Stimulated activated CD8-positive, alpha-beta memory T cell treated with anti-CD3 and anti-CD28 coated beads, Interleukin-7, amount 100 ng/mL, for 48 hours (primary cell): ENCODE data around the gene SURF1.

Experiments used
- DNase-seq, 2 donors: peaks; one replicate each; pipeline ENCODE4 v3.0.0-alpha.2; 2020; ENCODE audit warnings: low read depth in 1 of 2; ENCODE audit errors: extremely low read depth in 1 of 2

The SURF1 gene

DNA sequence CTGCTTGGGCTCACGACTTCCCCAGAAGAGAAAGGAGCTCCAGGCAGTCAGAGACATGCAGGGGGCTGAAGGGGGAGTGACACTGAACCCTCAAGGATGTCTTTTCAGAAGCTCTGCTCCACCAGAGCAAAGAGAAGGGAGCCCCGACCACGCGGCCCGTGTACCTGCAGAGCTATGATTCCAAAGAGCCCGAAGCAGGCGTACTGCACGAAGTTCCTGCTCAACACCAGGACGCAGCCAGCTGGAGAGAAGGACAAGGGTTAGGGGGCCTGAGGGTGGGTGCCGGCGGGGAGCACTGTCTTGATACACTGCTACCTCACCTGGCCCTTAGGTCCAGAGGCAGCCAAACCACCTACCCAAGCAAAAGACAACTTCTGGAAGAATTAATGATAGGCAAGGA lies 10.1 kb upstream of the SURF1 start:
- DNase-seq: no peak

DNA sequence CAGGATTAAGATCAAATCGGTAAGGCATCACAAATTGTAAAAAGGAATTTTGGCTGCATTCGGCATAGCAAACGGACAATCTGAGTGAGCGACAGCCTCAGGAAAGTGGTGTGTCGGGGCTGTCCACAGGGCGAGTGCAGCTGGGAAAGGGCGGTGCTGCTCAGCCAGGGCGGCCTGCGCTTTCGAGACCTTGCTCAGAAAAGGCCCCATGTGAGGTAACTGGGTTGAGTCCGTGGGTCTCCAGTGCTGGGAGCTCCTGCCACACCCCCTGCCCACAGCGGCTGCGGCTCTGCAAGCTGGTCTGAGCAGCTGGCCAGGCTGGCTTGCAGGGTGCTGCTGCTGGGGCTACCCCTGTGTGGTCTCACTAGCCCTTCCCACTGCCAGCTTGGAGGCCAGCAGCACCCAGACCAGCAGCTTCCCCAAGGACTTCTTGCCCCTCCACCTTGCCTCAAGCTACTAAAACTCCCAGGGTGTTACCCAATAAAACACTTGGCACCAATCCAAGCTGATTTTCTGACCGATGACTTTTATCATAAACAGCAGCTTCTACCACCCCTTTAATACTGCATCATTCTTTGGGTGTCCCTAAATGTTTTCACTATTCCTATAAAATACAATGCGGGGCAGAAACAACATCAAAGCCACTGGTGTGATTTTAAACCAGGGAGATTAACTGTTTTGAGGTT lies 6.2 kb upstream of the SURF1 start:
- no peak for DNase-seq

DNA sequence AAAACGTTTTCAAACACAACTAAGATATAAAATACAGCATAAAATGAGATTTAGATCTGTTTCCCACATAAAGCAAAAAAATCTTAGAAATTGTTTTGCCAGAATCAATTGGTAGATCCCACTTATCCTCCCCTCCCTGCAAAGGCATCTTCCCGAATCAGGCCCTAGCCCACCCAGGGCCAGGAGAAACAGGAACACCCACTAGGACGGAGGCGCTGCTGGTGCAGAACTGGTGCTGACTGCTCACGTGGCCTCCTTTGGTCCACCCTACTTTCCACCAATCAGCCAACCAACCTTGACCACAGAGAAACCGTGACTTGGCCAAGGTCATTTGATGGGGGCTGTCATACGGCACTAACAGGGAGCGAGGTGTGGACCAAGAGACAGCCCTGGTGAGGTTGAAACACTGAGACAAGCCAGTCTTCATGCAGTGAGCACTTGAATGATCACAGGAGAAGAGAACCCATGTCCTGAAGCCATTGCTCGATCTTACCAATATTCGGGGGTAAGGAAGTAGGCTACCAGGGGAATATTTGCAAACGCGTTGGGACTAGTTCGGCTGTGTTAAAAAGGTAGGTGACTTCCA lies 5.3 kb upstream of the SURF1 start:
- DNase-seq: no peak

DNA sequence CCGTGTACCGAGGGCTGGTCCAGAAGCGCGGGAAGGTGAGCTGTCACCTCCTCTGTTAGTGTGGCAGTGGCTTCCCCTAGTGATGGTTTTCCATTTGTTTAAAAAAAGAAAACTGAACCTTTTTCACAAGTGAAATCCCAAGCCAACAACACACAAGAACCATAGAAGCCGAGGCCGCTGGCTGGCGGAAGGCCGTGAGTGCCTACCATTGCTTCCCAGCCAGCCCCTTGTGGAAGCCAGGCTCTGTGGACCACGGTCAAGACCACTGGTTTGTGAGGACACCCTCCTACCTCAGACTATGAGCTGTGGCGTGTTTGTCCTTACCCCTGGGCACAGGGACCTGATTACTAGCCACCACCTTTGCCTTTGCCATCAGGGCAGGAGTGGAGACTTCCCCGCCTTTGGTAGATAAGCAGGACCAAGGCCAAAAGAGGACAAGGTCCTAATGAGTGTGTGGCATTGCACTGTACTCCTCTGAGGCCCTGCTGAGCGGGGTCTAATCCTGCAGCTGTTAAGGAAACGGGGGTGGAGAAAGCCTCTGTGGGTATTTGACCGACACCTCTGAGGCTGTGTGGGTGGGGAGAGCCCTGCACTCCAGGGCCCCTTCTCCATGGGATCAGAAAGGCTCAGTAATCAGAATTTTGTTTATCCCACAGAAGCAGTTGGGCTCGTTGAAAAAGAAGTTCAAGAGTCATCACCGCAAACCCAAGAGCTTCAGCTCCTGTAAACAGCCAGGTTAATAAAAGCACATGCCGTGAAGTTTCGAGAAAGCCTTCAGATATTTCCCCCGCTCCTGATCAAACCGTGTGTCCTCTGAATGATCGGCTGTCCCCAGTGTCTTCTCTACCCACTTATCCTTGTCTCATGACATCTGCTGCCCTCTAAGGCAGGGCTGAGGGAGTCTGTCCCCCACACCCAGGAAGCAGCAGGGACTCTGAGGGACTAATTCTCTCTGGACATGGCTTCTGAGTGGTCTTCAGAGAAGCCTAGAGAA lies 4.4 kb upstream of the SURF1 start:
- no peak for DNase-seq

DNA sequence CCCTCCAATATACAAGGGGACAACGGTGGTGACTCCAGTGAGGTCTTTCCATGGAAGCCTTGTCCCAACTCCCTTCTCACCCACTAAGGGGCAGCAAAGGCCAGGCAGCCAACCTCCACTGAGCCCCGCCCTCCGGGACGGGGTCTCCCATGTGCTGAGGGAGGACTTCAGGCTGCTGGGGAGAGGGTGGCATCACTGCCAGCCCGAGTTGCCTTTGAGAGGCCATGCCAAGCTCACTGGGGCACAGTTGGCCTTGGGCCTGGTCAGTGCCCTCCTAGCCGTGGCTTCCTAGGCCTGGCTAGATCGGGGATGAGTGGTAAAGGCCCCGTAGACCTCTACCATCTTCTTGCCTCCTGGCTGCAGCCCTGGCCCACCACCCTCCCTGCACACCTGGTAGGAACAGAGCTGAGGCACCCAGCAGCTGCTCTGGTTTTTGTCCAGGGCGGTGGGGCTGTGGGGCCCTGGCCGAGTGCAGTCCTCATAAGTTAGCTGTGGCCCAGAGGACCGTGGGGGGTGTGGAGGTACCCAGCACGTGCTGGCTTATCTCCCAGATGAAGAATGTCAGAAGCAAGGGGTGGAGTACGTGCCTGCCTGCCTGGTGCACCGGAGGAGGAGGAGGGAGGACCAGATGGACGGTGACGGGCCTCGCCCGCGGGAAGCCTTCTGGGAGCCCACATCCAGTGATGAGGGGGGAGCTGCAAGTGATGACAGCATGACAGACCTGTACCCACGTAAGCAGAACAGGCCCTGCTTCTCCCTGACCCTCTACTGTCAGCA lies 3.3 kb upstream of the SURF1 start:
- DNase-seq: no peak

DNA sequence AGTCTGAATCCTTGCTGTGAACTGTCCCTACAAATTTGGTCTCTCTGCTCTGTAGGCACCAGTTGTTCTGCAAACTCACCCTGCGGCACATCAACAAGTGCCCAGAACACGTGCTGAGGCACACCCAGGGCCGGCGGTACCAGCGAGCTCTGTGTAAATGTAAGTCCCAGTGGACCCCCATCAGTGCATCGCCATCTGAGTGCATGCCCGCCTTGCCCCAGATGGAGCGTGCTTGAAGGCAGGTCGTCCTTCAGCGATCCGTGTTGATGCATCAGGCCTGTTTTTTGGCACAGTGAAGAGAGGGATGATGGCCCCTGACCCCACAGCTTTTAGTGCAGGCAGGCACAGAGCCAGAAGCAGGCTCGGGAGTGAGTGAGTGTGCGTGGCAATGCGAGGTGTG lies 1.4 kb upstream of the SURF1 start:
- DNase-seq: no peak

DNA sequence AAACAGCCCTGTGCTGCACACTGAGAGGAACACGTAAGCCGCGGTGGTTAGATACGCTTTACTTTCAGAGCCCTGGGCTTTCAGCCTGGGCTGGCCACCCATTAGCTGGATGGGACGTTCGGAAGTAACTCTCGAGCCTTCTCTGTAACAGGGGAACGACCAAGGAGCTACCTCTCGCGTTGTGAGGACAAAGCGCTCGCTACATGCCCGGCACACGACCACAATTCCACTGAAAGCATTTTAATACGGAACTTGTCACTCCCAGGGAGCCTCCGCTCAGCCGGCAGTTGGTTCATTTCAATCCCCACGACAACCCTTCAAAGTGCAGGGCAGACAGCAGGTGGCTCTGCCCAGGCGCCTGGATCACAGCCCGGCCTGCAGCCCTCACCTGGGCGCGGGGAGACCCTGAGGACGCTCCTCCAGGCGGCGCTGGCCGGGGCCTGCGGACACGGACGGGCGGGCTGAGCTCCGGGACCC lies 368 bp downstream of the SURF1 start:
- no peak for DNase-seq

DNA sequence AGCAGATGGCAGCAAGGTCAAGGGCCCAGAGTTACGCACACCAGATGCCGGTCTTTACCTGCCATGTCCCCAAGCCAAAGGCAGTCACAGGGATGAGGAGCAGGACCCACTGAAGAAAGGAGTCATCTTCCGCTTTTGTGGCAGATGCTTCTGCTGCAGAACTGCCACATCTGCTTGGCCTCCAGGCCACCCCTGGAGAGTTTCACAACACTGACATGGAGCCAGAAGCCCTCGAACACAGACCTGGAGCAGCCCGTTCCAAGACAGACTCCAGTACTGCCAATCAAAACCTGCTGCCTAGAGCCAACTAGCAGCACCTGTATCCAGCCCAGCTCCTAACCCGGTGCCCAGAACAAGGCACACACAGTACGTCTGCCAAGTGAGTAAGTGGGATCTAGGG lies 1.5 kb downstream of the SURF1 start:
- DNase-seq: no peak

DNA sequence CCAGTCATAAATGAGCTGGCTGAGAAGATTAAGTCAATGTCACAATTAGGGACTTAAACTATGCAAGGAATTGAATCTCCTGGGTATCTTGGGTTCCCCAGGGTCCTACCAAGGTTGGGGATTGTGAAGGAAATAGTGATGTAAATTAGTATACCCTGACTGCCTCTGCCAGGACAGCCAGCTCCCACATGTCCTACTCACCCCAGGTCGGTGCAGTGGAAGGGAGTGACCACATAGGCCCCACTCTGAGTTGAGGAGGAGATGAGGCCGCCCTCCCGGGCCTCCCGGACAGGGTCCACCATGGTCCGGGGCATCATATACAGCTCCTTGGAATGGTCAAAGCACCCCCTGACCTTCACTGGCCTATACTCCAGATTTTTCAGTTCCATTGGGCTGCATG lies 2.7 kb downstream of the SURF1 start:
- no peak for DNase-seq

DNA sequence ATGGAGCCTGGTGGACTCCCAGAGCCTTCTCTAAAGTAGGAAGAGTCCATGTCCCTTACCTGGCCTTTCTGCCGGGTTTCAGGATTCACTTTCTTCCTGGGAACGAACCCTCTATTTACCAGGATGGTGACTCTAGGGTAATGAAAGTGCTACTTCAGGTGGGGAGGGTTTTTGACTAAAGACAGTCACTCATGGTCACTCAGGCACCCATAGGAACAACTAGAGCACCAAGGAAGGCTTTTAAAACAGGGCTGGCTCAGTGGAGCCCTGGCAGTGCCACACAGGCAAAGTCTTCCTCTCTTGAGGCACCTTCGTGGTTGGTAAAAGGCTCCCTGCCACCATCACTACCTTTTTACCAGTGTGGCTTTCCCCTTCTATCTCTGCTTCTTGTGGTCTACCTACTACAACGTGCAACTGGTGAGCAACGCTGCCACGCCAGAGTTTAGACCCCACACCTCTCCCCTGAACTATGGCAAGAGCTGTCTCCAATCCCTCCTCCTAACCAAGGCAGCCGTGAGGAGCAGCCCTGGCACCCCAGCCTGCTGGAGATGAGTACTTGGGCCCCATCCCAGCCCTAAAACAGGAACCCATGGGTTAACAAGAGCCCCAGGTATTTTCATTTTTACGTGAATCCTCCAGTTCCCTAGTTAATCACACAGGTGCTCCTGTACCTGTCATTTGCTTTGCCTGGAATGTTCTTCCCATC lies 3.5 kb downstream of the SURF1 start:
- no peak for DNase-seq

DNA sequence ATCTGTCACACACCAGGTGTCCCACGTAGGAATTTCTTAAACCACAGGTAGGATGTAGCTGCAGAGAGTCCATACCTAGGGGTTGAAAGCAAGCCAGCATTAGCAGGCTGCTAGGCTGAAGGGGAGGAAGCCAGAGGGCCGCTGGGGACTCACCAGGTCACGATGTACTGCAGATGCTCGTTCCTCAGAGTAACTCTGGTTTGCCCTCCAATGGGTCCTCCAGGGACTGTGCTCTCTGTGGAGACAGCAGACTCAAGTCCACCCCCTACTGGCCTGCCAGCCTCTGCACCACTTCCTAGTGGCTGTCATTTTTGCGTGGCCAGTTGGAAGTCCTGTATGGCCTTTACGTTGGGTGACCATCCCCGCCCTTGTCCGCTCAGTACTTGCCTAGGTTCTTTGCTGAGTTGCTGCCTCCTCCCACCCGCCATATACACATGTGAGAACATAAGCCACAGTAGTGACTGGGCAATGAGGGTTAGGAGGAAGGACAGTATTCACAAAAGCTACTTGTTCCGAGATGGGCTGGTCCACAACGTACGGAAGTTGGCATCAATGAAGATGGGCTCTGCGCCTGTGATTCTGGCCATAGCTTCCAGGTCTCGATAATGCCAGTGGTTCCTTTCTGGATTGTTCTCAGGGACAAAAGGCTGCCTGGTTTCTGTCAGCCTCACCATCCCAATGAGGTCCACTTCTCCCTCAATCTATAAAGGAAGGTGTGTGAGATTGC lies 4.2 kb downstream of the SURF1 start:
- no peak for DNase-seq

DNA sequence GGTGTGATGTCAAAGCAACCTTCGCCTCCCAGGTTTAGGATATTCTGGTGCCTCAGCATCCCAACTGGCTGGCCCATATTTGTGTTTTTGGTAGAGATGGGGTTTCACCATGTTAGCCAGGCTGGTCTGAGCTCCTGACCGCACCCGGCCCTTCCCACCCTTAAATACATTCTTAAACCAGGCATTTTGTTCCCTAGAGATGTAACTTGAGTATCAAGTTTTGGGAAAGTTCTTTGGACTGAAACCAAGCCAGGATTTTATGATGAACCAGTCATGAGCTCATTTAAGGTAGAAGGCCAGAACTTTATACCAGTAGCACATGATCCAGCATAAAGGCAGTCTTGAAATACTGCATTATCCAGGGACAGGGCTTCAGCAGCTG lies 4.8 kb downstream of the SURF1 start:
- no peak for DNase-seq

DNA sequence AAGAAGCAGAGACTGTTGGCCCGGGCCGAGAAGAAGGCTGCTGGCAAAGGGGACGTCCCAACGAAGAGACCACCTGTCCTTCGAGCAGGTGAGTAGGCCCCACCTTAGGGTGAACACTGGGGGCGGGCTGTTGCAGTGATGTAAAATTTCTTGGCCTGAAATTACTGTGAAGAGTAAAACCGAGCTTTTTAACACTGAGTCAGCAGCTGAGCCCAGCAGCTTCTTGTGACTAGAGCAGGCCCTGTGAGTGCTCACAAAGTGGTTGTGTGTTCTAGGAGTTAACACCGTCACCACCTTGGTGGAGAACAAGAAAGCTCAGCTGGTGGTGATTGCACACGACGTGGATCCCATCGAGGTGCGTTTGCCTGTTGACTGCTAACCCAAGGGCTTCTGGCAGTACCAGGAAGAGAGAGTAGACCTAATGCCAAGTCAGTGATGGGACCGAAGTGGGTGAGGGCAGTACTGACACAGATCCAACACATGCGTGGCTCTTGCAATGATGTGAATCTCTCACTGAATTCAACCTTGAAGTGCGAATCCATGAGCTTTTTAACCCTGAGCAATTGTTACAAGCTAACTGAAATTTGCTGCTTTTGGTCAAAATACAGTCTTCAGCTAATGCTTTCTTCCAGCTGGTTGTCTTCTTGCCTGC lies 6.2 kb downstream of the SURF1 start:
- no peak for DNase-seq

DNA sequence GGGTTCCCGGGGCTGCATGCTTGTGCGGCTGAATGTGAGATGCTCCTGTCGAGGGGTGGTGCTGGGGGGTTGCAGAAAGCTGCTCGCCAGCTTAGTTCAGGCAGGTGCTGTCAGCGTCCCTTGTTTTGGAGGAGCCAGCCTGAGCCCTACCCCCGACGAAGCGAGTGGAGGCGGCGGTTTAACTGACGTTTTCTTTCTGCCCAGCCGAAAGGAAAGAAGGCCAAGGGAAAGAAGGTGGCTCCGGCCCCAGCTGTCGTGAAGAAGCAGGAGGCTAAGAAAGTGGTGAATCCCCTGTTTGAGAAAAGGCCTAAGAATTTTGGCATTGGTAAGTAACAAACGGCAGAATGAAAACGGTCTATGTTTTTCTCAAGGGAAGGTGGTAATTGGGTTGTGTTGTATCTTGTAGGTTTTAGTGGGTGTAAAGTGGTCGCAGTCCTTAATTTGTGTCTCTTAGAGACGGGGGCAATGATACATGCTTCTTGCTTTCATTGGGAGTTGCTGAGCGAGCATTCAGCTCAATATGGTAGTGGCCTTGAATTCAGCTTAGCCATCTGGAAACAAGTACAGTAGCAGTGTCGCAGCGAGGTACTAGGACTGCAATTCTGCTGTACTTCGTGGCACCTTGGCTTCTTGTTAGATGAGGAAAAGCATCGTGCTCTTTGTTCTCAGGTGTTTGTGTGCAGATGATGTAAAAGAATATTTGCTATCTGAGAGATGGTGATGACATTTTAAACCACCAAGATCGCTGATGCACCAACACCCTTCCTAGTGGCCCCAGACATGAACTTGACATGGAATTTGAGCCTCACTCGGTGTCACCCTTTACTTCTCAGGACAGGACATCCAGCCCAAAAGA lies 7.3 kb downstream of the SURF1 start:
- DNase-seq: no peak

DNA sequence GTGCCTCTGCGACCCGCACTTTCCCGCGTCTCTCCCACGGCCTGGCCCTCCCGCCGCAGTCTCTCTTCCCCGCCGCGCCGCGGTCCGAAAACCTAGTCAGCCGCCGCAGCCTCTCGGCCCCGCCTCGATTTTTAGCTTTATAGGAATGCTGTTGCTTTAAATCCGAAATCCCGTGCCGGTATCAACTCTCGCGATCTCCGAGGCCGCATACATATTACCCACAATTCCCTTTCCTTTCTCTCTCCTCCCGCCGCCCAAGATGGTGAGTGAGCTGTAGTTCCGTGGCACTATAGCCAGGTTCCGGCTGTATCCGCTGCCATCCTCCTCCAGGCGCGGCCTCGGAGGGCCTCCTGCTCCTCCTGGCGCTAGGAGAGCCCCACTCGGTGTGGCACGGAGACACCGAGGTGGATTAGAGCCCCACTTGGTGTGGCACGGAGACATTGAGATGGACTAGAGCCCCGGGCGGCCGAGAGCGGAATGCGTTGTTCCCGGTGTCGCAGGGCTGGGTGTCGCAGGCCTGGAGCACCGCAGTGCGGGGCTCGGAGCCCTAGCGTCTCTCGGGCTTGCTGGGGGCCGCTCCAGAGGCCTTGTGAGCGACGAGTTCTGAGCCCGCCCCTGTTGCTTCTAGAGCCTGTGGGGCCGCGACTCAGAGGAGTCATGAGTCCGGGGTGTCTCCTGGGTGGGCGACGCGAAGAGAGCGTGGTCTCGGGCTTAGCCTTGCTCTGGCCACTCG lies 8.1 kb downstream of the SURF1 start, which contains the start of the genes MED22 and RPL7A:
MED22 (minus strand) TSS at position 147 of the 733 bp plus-strand sequence. CDS start 1,469 bp downstream, outside the sequence.
RPL7A (plus strand) TSS at position 234 of the 733 bp plus-strand sequence; CDS start at position 260, 26 bp downstream.
- DNase-seq: peak; percentile 73 to 92

DNA sequence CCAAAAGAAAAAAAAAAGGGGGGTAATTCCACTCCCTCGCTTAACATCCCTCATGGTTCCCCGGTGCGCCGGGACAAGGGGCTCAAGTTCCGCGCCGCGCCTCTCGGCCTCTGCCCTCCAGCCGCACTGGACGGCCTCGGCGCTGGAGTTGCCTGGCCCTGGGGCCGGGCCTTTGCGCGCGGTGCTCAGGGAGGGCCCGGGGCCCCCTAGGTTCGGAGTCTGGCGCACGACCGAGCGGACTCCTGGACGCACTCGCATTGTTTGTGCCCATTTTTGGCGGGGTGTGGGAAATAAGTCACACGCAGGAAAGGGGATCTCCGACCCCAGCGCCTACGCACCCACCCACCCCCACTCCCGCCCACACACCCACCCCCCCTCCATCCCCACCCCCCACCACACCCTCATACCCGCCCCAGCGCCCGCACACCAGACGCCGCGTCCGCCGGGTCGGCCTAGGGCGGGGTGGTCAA lies 8.7 kb downstream of the SURF1 start:
- no peak for DNase-seq
